Stimulated activated memory B cell treated with anti-CD40 and anti-IgM and Interleukin-4, amounts not matched to agents 10 μg/mL and 1 μg/mL and 100 μg/mL, for 72 hours (primary cell): ENCODE measurements around the gene POU1F1.
"Not testable (repeated sequence)": the region's sequence is repeated elsewhere in the genome, so short reads cannot be mapped to it uniquely, and the experiment has no call there.

Experiments used
- ATAC-seq: fragments of 150-1000 bp; cut with Tn5 transposase; 2 replicates; pipeline ENCODE4 v1.10.0; 2021
- H3K27ac Mint-ChIP-seq: one replicate; pipeline ENCODE4 v1.8.0; 2022; ENCODE audit warnings: mild to moderate bottlenecking, mixed read lengths
- H3K27me3 Mint-ChIP-seq: one replicate; pipeline ENCODE4 v1.8.0; 2022; ENCODE audit warnings: mixed read lengths
- H3K36me3 Mint-ChIP-seq: one replicate; pipeline ENCODE4 v1.8.0; 2022; ENCODE audit warnings: mixed read lengths
- H3K4me1 Mint-ChIP-seq: one replicate; pipeline ENCODE4 v1.8.0; 2022; ENCODE audit warnings: mixed read lengths
- H3K4me3 Mint-ChIP-seq: one replicate; pipeline ENCODE4 v1.8.0; 2022; ENCODE audit warnings: mild to moderate bottlenecking, moderate library complexity, mixed read lengths
- H3K9me3 Mint-ChIP-seq: one replicate; pipeline ENCODE4 v1.8.0; 2022; ENCODE audit warnings: mixed read lengths

The POU1F1 gene

DNA sequence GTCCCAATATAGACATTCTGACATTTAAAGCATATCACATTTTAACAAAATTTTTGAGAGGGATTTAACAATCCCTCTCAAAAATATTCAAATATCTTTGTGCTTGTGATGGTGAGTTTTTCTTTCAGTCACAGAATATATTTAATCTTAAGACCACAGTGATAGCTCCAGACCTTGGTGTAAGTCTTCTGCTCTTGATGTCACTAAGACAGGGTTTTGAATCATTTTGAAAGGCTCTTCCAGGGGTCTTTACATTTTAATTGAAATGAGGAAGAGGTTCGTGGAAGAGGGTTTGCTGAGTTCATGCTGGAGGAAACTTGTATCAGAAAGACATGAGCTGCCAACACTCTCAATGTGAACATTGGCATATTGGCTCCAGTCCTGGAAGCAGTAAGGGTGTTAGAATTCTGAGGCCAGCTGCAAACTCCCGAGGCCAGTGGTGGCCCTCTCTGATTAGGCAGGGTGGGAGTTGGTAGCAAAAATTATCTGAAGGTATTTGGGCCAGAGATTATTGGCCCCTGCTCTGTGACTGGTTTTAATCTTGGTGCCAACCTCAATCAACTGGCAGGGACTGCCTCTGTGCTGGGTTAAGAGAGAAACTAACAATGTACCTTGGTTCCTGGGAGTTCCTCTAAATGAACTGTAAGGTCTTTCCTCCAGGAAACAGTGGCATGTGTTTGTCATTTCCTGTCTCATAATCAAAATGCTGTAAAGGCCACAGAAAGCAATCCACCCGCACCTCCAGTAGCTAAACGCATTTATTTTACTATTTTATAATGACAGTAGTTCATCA, 5.3 kb downstream of the POU1F1 start:
- ATAC-seq: peak; percentile 43
- H3K36me3 Mint-ChIP-seq: no peaks in the 10 kb centered on the region
- H3K4me1 Mint-ChIP-seq: peaks cover 20% of the 10 kb centered on the region
- H3K27ac Mint-ChIP-seq: no peak overlapping the region
- no peak overlapping the region for H3K4me3 Mint-ChIP-seq
- no peaks in the 10 kb centered on the region for H3K9me3 Mint-ChIP-seq
- H3K27me3 Mint-ChIP-seq: no peaks in the 10 kb centered on the region

- H3K4me3 Mint-ChIP-seq: no peak overlapping the region
- H3K4me1 Mint-ChIP-seq: peaks cover 20% of the 10 kb centered on the region
- ATAC-seq: no peak
Observed at GRCh38 chr3:87269723-87270122, 6.7 kb downstream of the POU1F1 start.

GRCh38 chr3:87268646-87269211, 7.7 kb downstream of the POU1F1 start:
- no peak overlapping the region for H3K27ac Mint-ChIP-seq
- ATAC-seq: no peak
- H3K4me1 Mint-ChIP-seq: peaks cover 20% of the 10 kb centered on the region
- H3K27me3 Mint-ChIP-seq: no peaks in the 10 kb centered on the region
- H3K4me3 Mint-ChIP-seq: no peak overlapping the region
- H3K36me3 Mint-ChIP-seq: no peaks in the 10 kb centered on the region
- no peaks in the 10 kb centered on the region for H3K9me3 Mint-ChIP-seq

More at GRCh38 chr3:87269723-87270122, 6.7 kb downstream of the POU1F1 start:
- H3K36me3 Mint-ChIP-seq: no peaks in the 10 kb centered on the region
- no peaks in the 10 kb centered on the region for H3K9me3 Mint-ChIP-seq
- H3K27me3 Mint-ChIP-seq: no peaks in the 10 kb centered on the region
- no peak overlapping the region for H3K27ac Mint-ChIP-seq

GRCh38 chr3:87267953-87268645, 8.3 kb downstream of the POU1F1 start:
- no peak for ATAC-seq
- Mint-ChIP-seq H3K9me3 (no peaks in the 10 kb centered on the region), H3K27me3 (no peaks in the 10 kb centered on the region), H3K36me3 (no peaks in the 10 kb centered on the region), H3K4me1 (peaks cover 14% of the 10 kb centered on the region), H3K4me3 (no peak overlapping the region), H3K27ac (no peak overlapping the region)

GRCh38 chr3:87261925-87262324, 14.5 kb downstream of the POU1F1 start:
- no peaks in the 10 kb centered on the region for H3K36me3 Mint-ChIP-seq
- H3K4me3 Mint-ChIP-seq: no peak overlapping the region
- no peaks in the 10 kb centered on the region for H3K27me3 Mint-ChIP-seq
- H3K9me3 Mint-ChIP-seq: no peaks in the 10 kb centered on the region
- no peak for ATAC-seq
- peaks cover 5% of the 10 kb centered on the region for H3K4me1 Mint-ChIP-seq
- H3K27ac Mint-ChIP-seq: no peak overlapping the region

DNA sequence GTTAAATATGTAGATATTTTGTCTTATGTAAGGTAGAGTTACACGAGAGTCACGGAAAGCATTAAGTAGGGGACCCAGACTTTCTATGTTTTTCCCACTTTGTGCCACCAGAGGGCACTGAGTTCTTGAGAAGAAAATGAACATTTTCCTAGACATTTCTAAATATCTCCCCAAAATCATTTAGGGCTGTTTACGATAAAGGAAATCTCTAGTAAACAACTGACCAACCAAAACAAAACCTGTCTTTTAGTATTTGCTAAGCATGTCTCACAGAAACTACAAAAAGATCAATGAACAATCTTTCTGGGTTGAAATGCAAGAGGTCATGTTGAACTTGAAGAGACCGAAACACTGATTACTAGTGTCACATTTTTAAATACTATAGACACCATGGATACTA, 16.1 kb downstream of the POU1F1 start:
- Mint-ChIP-seq H3K9me3 (no peaks in the 10 kb centered on the region), H3K4me1 (peaks cover 5% of the 10 kb centered on the region), H3K4me3 (no peak overlapping the region), H3K36me3 (no peaks in the 10 kb centered on the region), H3K27me3 (no peaks in the 10 kb centered on the region), H3K27ac (no peak overlapping the region)
- ATAC-seq: no peak

DNA sequence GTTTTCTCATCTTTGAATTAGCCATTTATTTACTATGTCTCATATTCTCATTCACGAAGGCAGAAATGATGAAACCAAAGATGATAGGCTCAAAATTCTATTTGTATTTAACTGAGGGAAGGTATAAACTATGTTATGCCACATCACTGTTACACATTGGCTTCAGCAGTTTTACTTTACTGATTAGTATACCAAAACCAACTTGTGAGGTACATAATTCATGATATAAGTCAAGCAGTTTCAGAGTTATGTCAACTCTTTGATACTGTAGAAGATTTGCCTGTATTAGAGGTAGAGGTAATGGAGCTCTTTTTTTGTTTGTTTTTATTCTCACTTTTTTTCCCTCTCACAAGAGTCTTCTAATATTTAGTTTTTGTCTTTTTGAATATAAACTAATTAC, 26.4 kb downstream of the POU1F1 start:
- H3K36me3 Mint-ChIP-seq: peaks cover 55% of the 10 kb centered on the region
- no peak overlapping the region for H3K27ac Mint-ChIP-seq
- no peaks in the 10 kb centered on the region for H3K4me1 Mint-ChIP-seq
- no peak for ATAC-seq
- no peaks in the 10 kb centered on the region for H3K27me3 Mint-ChIP-seq
- no peaks in the 10 kb centered on the region for H3K9me3 Mint-ChIP-seq
- H3K4me3 Mint-ChIP-seq: no peak overlapping the region

DNA sequence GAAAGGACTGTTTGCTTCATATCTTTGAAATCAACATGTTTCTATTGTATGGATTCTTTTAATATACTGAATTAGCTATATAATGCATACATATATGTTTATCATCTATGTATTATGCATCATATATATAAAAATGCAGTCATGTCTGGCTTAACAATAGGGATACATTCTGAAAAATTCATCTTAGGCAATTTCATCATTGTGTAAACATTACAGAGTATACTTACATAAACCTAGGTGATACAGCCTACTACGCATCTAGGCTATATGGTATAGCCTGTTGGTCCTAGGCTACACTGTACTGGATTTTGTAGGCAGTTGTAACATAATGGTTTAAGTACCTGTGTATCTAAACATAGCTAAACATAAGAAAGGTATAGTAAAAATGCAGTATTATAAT, 27.6 kb downstream of the POU1F1 start:
- no peak for ATAC-seq
- peaks cover 9% of the 10 kb centered on the region for H3K4me1 Mint-ChIP-seq
- peaks cover 56% of the 10 kb centered on the region for H3K36me3 Mint-ChIP-seq
- no peak overlapping the region for H3K4me3 Mint-ChIP-seq
- no peak overlapping the region for H3K27ac Mint-ChIP-seq
- no peaks in the 10 kb centered on the region for H3K27me3 Mint-ChIP-seq
- H3K9me3 Mint-ChIP-seq: no peaks in the 10 kb centered on the region

- not testable (repeated sequence) for H3K9me3 Mint-ChIP-seq, H3K4me3 Mint-ChIP-seq, H3K27me3 Mint-ChIP-seq, ATAC-seq, H3K27ac Mint-ChIP-seq
- Mint-ChIP-seq H3K36me3 (peaks cover 52% of the 10 kb centered on the region), H3K4me1 (peaks cover 12% of the 10 kb centered on the region)
Observed at GRCh38 chr3:87248231-87248630, 28.2 kb downstream of the POU1F1 start.

GRCh38 chr3:87247430-87247773, 29.0 kb downstream of the POU1F1 start:
- H3K36me3 Mint-ChIP-seq: peaks cover 54% of the 10 kb centered on the region
- no peak overlapping the region for H3K27ac Mint-ChIP-seq
- no peak overlapping the region for H3K4me3 Mint-ChIP-seq
- ATAC-seq: no peak
- no peaks in the 10 kb centered on the region for H3K9me3 Mint-ChIP-seq
- no peaks in the 10 kb centered on the region for H3K27me3 Mint-ChIP-seq
- peaks cover 16% of the 10 kb centered on the region for H3K4me1 Mint-ChIP-seq

DNA sequence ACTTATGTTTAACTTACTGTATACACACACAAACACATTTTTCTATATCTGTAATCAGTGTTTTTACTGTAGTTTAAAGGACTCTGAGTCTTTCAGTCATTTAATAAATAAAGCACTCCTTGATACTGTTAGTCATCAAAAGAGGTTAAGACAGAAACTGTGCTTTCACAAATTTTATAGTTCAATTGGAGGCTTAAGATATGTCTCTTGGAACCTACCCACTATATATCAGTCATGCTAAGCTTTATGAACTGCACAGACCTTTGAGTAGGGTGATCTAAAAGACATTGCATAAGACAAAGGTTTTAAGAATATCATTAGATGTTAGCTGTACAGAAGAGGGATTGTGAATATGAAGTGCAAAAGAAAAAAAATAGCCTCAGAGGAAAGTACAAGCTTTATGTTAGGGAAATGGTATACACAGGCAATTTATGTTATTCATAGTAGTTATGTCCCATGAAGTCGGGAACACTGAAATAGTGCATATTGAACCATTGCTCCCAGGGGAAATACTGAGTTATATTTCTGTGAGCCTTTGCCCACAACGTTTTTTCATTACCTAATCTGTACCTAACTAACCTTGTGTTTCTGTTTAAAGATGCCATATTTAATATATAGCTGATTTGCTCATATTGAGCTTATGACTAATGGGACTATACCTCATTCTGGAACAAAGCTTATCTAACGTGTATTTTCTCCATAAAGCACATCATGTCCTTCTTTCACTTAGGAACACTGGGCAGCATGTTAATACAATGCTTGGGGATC, 29.5 kb downstream of the POU1F1 start:
- Mint-ChIP-seq H3K27ac (no peak overlapping the region), H3K36me3 (peaks cover 56% of the 10 kb centered on the region), H3K4me1 (peaks cover 16% of the 10 kb centered on the region), H3K9me3 (no peaks in the 10 kb centered on the region), H3K27me3 (no peaks in the 10 kb centered on the region), H3K4me3 (no peak overlapping the region)
- no peak for ATAC-seq

DNA sequence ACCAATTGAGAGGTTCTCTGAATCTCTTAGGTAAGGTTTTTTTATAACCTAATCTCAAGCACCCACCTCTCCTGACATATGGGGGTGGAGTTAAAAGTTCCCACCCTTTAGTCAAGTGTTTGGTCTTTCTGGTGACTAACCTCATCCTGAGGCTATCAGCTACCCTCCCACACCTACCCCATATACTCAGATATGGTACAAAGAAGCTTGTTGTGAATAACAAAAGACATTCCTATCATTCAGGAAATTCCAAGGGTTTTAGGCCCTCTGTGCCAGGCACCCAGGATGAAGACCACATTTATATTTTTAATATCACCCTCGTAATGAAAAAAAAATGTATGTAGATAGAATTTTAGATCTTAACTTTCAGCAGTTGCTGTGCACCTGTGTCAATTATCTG, 40.3 kb downstream of the POU1F1 start:
- Mint-ChIP-seq H3K36me3 (peaks cover 23% of the 10 kb centered on the region), H3K27ac (no peak overlapping the region), H3K27me3 (no peaks in the 10 kb centered on the region), H3K9me3 (no peaks in the 10 kb centered on the region), H3K4me3 (no peak overlapping the region), H3K4me1 (peaks cover 30% of the 10 kb centered on the region)
- no peak for ATAC-seq

DNA sequence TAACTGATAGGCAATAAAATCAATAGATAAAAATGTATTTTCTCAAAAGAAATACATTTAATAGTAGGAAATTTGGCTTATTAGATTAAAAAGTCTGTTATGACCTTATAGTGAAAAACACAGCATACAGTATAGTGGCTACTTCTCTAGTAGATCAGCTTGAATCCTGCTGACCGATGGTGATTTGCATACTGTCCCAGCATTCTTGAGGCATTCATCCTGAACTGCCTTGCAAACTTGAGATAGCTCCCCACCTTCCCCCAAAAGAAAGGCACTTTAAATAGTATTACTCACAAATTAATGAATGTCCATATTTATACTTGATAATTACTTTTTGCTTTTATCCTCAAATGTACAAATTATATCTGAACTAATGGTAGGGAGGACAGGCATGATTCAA, 42.6 kb downstream of the POU1F1 start:
- peaks cover 48% of the 10 kb centered on the region for H3K4me1 Mint-ChIP-seq
- no peaks in the 10 kb centered on the region for H3K27me3 Mint-ChIP-seq
- H3K27ac Mint-ChIP-seq: no peak overlapping the region
- ATAC-seq: no peak
- H3K4me3 Mint-ChIP-seq: no peak overlapping the region
- H3K9me3 Mint-ChIP-seq: no peaks in the 10 kb centered on the region
- H3K36me3 Mint-ChIP-seq: peaks cover 22% of the 10 kb centered on the region

GRCh38 chr3:87229113-87229512, 47.3 kb downstream of the POU1F1 start:
- Mint-ChIP-seq H3K9me3 (no peaks in the 10 kb centered on the region), H3K36me3 (peaks cover 22% of the 10 kb centered on the region), H3K27ac (no peak overlapping the region), H3K4me1 (peaks cover 53% of the 10 kb centered on the region), H3K27me3 (no peaks in the 10 kb centered on the region), H3K4me3 (no peak overlapping the region)
- ATAC-seq: no peak

DNA sequence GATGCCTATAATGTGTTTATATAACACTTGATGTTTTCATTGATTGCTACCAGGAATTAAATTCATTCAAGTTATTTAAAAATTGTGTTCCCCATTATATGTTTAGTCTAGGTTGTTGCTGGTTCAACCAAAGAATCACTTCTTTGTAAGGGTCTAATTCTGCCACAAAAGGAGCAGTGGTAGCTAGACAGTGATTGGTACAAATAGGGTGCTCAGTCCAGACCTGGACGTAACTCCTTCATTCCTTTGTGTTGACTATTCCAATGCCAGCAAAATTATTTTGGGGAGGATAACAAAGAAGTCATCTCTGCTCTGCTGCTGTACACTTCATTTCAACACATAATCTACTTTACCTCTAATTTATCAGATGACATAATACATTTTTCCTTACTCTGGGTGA, 48.1 kb downstream of the POU1F1 start:
- Mint-ChIP-seq H3K4me3 (peak overlapping the region; percentile 90), H3K36me3 (peaks cover 20% of the 10 kb centered on the region), H3K27me3 (no peaks in the 10 kb centered on the region), H3K27ac (peak overlapping the region; percentile 98), H3K9me3 (no peaks in the 10 kb centered on the region), H3K4me1 (peaks cover 51% of the 10 kb centered on the region)
- ATAC-seq: no peak
